GM10266 (cell line): ENCODE results near the gene FBXW5.

ENCODE experiments used
- DNase-seq: peaks from one replicate; pipeline ENCODE4 v3.0.0; 2012; ENCODE audit errors: extremely low spot score
- TF ChIP-seq, protein P1 (sequence below): IDR thresholded peaks from 2 replicates; pipeline ENCODE4 v1.5.1; 2012; ENCODE audit warnings: mild to moderate bottlenecking, low read depth; ENCODE audit not compliant: control insufficient read depth, insufficient read depth; ENCODE audit errors: missing control alignments

The FBXW5 gene

DNA sequence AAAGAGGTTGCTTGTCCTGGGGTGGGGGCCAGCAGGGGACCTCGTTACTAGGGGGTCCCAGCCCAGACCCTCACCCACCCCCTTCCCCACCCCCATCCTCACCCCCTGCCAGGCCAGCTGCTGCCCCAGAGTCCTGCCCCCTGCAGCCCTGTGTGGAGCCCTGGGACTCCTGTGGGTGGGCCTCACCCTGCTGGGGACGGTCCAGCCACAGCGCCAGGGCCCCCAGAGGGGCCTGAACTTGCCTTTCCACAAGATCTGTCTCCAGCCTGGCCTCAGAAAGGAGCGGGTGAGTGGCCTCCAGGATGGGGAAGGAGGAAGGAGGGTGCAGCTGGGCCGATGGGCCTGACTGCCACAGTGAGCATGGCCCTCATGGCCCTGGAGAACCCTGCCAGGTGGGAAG lies 25.2 kb upstream of the FBXW5 start:
- no peak for DNase-seq
- TF ChIP-seq, protein P1, sequence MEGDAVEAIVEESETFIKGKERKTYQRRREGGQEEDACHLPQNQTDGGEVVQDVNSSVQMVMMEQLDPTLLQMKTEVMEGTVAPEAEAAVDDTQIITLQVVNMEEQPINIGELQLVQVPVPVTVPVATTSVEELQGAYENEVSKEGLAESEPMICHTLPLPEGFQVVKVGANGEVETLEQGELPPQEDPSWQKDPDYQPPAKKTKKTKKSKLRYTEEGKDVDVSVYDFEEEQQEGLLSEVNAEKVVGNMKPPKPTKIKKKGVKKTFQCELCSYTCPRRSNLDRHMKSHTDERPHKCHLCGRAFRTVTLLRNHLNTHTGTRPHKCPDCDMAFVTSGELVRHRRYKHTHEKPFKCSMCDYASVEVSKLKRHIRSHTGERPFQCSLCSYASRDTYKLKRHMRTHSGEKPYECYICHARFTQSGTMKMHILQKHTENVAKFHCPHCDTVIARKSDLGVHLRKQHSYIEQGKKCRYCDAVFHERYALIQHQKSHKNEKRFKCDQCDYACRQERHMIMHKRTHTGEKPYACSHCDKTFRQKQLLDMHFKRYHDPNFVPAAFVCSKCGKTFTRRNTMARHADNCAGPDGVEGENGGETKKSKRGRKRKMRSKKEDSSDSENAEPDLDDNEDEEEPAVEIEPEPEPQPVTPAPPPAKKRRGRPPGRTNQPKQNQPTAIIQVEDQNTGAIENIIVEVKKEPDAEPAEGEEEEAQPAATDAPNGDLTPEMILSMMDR: no peak

DNA sequence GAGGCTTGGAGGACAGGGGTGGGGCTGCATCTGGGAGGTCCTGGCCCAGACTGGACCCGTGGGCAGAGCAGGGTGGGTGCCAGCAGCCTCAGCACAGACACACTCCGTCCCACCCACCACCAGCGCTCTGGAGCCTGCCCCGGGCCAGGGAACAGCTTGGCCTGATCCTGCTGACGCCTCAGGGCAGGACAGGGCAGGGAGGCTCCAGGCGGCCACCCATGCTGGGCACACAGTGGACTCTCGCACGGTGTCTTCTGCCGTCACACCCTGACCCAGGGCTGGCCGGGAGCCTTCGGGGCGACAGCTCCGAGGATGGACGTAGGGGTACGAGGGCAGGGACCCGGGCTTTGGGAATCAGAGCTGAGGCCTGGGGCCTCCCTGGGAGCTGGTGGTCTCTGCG lies 24.6 kb upstream of the FBXW5 start:
- TF ChIP-seq, protein P1: no peak

GRCh38 chr9:136968333-136969127 lies 24.0 kb upstream of the FBXW5 start:
- no peak for DNase-seq
- TF ChIP-seq, protein P1: no peak

More for the DNA sequence above, 24.6 kb upstream of the FBXW5 start:
- no peak for DNase-seq

DNA sequence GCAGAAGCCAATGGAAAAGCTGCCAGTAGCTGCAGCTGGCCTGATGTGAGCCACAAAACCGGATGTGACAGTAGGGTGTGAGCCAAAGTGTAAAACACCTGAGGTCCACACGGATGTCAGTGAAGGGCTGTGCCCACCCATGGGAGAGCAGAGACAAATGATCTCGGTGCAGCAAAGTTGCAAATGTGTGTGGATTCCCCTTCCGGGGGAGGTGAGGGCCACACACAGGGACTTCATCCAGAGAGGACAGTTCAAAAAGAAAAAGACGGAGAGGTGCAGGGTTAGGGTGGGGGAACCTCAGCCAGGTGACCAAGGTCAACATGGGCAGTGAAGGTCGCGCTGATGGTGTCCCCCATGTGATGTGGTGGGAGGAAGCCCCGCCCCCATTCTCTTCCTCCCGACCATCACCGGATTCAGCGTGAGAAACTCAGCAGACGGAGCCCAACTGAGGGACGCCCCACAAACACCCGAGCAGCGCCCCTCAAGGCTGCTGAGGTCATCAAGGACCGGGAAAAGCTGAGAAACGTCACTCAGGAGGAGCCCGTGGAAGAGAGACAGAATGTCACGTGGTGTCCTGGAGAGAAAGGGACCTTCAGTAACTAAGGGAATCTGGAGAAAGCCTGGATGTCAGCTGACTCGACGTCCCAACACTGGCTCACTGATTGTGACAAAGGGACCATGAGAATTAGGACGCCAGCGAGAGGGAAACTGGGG lies 21.4 kb upstream of the FBXW5 start:
- DNase-seq: no peak
- TF ChIP-seq, protein P1: no peak

DNA sequence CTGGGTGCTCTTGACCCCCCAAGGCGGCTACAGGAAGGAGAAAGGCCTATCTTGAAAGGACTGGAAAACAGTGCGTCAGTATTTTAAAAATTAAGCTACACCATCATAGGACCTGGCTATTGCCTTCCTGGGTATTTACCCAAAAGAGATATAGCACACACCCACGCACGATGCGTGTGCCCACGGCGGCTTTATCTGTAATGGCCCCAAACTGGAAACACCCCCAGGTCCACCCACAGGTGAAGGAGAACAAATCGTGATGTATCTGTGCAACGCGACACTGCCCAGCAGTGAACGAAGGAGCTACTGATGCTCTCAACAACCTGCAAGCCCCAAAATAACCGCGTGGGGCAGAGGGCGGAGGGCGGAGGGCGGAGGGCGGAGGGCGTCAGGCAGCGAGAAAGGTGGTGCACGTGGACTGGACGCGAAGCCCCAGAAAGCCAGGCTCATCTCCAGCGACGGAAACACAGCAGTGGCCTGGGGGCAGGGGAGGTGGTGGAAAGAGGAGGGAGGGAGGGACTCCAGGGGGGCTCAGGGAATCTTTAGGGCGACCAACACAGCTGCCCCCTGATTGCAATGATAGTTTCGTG lies 20.4 kb upstream of the FBXW5 start:
- no peak for DNase-seq
- TF ChIP-seq, protein P1: no peak

DNA sequence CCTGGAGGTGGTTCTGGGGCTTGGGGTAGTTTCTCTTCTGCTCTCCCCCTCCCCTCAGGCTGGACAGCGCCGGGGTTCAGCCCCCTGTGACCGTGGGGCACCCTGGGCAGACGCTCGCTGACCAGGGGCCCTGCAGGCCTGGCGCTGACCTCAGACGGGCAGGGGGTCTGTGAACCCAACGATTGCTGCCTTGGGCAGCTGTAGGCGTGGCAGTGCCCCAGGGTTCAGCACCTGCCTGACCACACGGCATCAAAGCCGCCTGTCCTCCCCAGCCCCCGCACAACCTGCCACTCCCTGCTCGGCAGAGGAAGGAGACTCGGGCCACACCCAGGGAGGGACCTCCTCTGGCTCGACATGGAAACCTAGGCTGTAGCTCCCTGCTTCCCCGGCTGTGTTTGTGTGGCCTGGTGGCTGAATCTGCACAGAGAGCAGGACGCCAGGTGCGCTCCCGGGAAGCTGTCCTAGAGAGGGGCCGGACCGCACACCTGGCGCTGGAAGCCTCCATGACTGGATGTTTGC lies 19.7 kb upstream of the FBXW5 start:
- TF ChIP-seq, protein P1: no peak
- DNase-seq: no peak
